ENCODE measurements around the gene ARL4D. TPM values are rescaled to one million over a fixed set of nuclear protein-coding genes. Genes with fewer than 3 reads are reported as not detected.

The ARL4D gene
- total and polyA plus RNA-seq, 2 experiments from 2014 or later: 23.0 to 49.4 TPM

DNA sequence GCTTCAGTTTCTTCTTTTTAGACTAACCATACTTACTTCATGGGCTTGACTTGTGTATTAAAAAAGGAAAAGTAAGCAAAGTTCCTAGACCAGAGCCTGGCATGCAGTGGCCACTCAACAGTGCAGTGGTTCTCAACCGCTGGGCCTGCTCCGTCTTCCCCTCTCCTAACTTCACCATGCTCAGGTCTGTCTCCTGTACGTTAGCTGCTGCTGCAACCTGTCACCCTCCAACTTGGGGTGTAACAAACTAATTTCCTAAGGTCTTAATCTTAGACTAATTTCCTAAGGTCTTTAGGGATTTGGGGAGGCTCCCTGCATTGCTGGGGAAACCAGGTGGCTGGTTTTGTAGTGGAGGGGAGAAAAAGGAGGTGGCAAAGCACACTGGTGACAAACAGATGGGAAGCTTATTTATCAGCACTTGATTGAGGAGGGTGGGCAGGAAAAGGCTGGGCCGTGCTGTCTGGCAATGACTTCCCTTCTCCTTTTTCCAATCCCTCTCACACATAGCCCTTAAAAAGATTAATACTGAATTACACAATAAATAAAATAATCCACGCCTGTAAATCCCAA, 2.2 kb upstream of the ARL4D start:
- Histone ChIP-seq H3F3A (ENCODE audit: insufficient read depth) (peaks cover 13% of the 10 kb centered on the region), H3K4me1 (ENCODE audit: insufficient read depth) (peaks cover 14% of the 10 kb centered on the region), H3K27me3 (replicated peaks; ENCODE audit: insufficient read depth) (no peaks in the 10 kb centered on the region), H3K36me3 (ENCODE audit: low read depth) (peaks cover 8% of the 10 kb centered on the region), H3K9me2 (ENCODE audit: insufficient read depth) (no peaks in the 10 kb centered on the region), H3K79me2 (ENCODE audit: insufficient read depth) (peaks cover 28% of the 10 kb centered on the region), H2AFZ (no peak overlapping the region), H4K20me1 (ENCODE audit: insufficient read depth) (no peaks in the 10 kb centered on the region), H3K27ac (no peak overlapping the region), H3K9me3 (ENCODE audit: low read depth) (no peaks in the 10 kb centered on the region), H3K9ac (no peak overlapping the region), H3K4me2 (ENCODE audit: unreplicated experiment) (no peak overlapping the region), H3K4me3 (no peak overlapping the region)
- DNase-seq: no peak
- in situ Hi-C loops (cut with MboI): loop anchor here (5.0 kb wide), 1 partner anchor 86 kb away; the partner anchor contains the start of gene DHX8
- TF ChIP-seq EZH2phosphoT487 (IDR thresholded peaks at IDR 0.05; ENCODE audit: insufficient read depth, low read depth) (no peak), EZH2 (IDR thresholded peaks at IDR 0.05; ENCODE audit: insufficient read depth, poor library complexity, severe bottlenecking) (no peak)
- WGBS, 2 experiments (ENCODE audit: low coverage in 1 of 2, low lambda C conversion rate in 2 of 2, missing lambda C conversion rate in 2 of 2): 64 to 67% methylated on average over 5 of the region's 5 CpGs

- TF ChIP-seq EZH2 (IDR thresholded peaks at IDR 0.05; ENCODE audit: insufficient read depth, poor library complexity, severe bottlenecking) (no peak), EZH2phosphoT487 (IDR thresholded peaks at IDR 0.05; ENCODE audit: insufficient read depth, low read depth) (no peak)
- in situ Hi-C loops (cut with MboI): loop anchor here (5.0 kb wide), 1 partner anchor 82 kb away; the partner anchor contains the start of gene DHX8
Measured at GRCh38 chr17:43399839-43400328, 1.1 kb downstream of the ARL4D start.

GRCh38 chr17:43400943-43401717, 2.3 kb downstream of the ARL4D start:
- peak overlapping the region; percentile 88 for H3K4me3 ChIP-seq
- H3K4me2 ChIP-seq (ENCODE audit: unreplicated experiment): peak overlapping the region; percentile 99
- peak overlapping the region; percentile 98 for H3K27ac ChIP-seq
- no peaks in the 10 kb centered on the region for H3K9me2 ChIP-seq (ENCODE audit: insufficient read depth)
- 27 to 29% methylated on average over 4 of the region's 4 CpGs for WGBS, 2 experiments (ENCODE audit: low coverage in 1 of 2, low lambda C conversion rate in 2 of 2, missing lambda C conversion rate in 2 of 2)
- in situ Hi-C loops (cut with MboI): no loop called here
- H2AFZ ChIP-seq: no peak overlapping the region
- DNase-seq: peak; percentile 98
- peaks cover 35% of the 10 kb centered on the region for H3F3A ChIP-seq (ENCODE audit: insufficient read depth)
- no peaks in the 10 kb centered on the region for H4K20me1 ChIP-seq (ENCODE audit: insufficient read depth)
- H3K36me3 ChIP-seq (ENCODE audit: low read depth): peaks cover 8% of the 10 kb centered on the region
- TF ChIP-seq EZH2phosphoT487 (IDR thresholded peaks at IDR 0.05; ENCODE audit: insufficient read depth, low read depth) (no peak), EZH2 (IDR thresholded peaks at IDR 0.05; ENCODE audit: insufficient read depth, poor library complexity, severe bottlenecking) (no peak)
- no peaks in the 10 kb centered on the region for H3K9me3 ChIP-seq (ENCODE audit: low read depth)
- no peaks in the 10 kb centered on the region for H3K27me3 ChIP-seq (replicated peaks; ENCODE audit: insufficient read depth)
- peaks cover 26% of the 10 kb centered on the region for H3K4me1 ChIP-seq (ENCODE audit: insufficient read depth)
- H3K79me2 ChIP-seq (ENCODE audit: insufficient read depth): peaks cover 35% of the 10 kb centered on the region
- H3K9ac ChIP-seq: peak overlapping the region; percentile 97

More at GRCh38 chr17:43399839-43400328, 1.1 kb downstream of the ARL4D start:
- Histone ChIP-seq H3F3A (ENCODE audit: insufficient read depth) (peaks cover 26% of the 10 kb centered on the region), H3K9ac (peak overlapping the region; percentile 97), H4K20me1 (ENCODE audit: insufficient read depth) (no peaks in the 10 kb centered on the region), H3K27me3 (replicated peaks; ENCODE audit: insufficient read depth) (no peaks in the 10 kb centered on the region), H3K4me2 (ENCODE audit: unreplicated experiment) (peak overlapping the region; percentile 99), H3K4me3 (peak overlapping the region; percentile 88), H3K79me2 (ENCODE audit: insufficient read depth) (peaks cover 35% of the 10 kb centered on the region), H2AFZ (no peak overlapping the region), H3K27ac (peak overlapping the region; percentile 98), H3K9me2 (ENCODE audit: insufficient read depth) (no peaks in the 10 kb centered on the region), H3K4me1 (ENCODE audit: insufficient read depth) (peaks cover 16% of the 10 kb centered on the region), H3K9me3 (ENCODE audit: low read depth) (no peaks in the 10 kb centered on the region), H3K36me3 (ENCODE audit: low read depth) (peaks cover 8% of the 10 kb centered on the region)
- 92 to 93% methylated on average over 25 to 26 of the region's 28 CpGs for WGBS, 2 experiments (ENCODE audit: low coverage in 1 of 2, low lambda C conversion rate in 2 of 2, missing lambda C conversion rate in 2 of 2)
- DNase-seq: no peak

- Histone ChIP-seq H2AFZ (no peak overlapping the region), H3K4me1 (ENCODE audit: insufficient read depth) (peaks cover 35% of the 10 kb centered on the region), H3K27me3 (replicated peaks; ENCODE audit: insufficient read depth) (no peaks in the 10 kb centered on the region), H3K9me3 (ENCODE audit: low read depth) (no peaks in the 10 kb centered on the region), H3K79me2 (ENCODE audit: insufficient read depth) (peaks cover 35% of the 10 kb centered on the region), H3K27ac (peak overlapping the region; percentile 98), H3F3A (ENCODE audit: insufficient read depth) (peaks cover 36% of the 10 kb centered on the region), H3K4me3 (peak overlapping the region; percentile 88), H3K4me2 (ENCODE audit: unreplicated experiment) (peak overlapping the region; percentile 99), H3K9me2 (ENCODE audit: insufficient read depth) (no peaks in the 10 kb centered on the region), H4K20me1 (ENCODE audit: insufficient read depth) (no peaks in the 10 kb centered on the region), H3K36me3 (ENCODE audit: low read depth) (peaks cover 8% of the 10 kb centered on the region), H3K9ac (peak overlapping the region; percentile 97)
- WGBS, 2 experiments (ENCODE audit: low coverage in 1 of 2, low lambda C conversion rate in 2 of 2, missing lambda C conversion rate in 2 of 2): 82 to 85% methylated on average over 6 of the region's 6 CpGs
- no peak for DNase-seq
- TF ChIP-seq EZH2 (IDR thresholded peaks at IDR 0.05; ENCODE audit: insufficient read depth, poor library complexity, severe bottlenecking) (no peak), EZH2phosphoT487 (IDR thresholded peaks at IDR 0.05; ENCODE audit: insufficient read depth, low read depth) (no peak)
- in situ Hi-C loops (cut with MboI): no loop called here
Measured at GRCh38 chr17:43402078-43402477, 3.3 kb downstream of the ARL4D start.
